GM12878 (cell line): ENCODE results near the gene SLC25A30. TPM values are rescaled to one million over a fixed set of nuclear protein-coding genes. Genes with fewer than 3 reads are reported as not detected.

Source experiments
- ATAC-seq: fragments of 200-7000 bp; cut with Tn5 transposase; 3 replicates; pipeline ENCODE4 v1.9.1; 2020; ENCODE audit warnings: mild to moderate bottlenecking, moderate library complexity
- BruUV-seq: library from RNA; stranded (reverse); fragments of 400-500 nt; replicated peaks from 2 replicates; lab custom pipeline; 2021; lab: Mats Ljungman, UMichigan
- CTCF ChIA-PET: fragments of 300-600 bp; sonication (Branson Sonifier 250); formaldehyde crosslinking; extraction: SDS; loops from one replicate; lab custom pipeline; 2021; ENCODE audit warnings: inconsistent platforms; lab: Yijun Ruan, JAX
- POLR2A ChIA-PET: fragments of 350-600 bp; formaldehyde crosslinking; extraction: SDS; loops from one replicate; lab custom pipeline; 2021; ENCODE audit warnings: inconsistent platforms; lab: Charles Lee
- RAD21 ChIA-PET: fragments of 300-600 bp; sonication (Branson Sonifier 250); formaldehyde crosslinking; loops from one replicate; lab custom pipeline; 2023; ENCODE audit warnings: antibody characterized with exemption; ENCODE audit not compliant: unreplicated experiment; lab: Charles Lee
- SMC1A ChIA-PET: fragments of 300-600 bp; sonication (Branson Sonifier 250); formaldehyde crosslinking; loops from one replicate; lab custom pipeline; 2023; ENCODE audit not compliant: unreplicated experiment, uncharacterized antibody; lab: Charles Lee
- DNase-seq: peaks from one replicate; pipeline ENCODE4 v3.0.0-alpha.2; 2011; ENCODE audit warnings: low read depth, low spot score
- FAIRE-seq: peaks from 3 replicates; lab custom pipeline; 2011; peaks lifted over from hg19 to GRCh38; lab: Jason Lieb, UNC
- H2AFZ ChIP-seq: 2 replicates; pipeline ENCODE4 v1.6.0; 2011; ENCODE audit warnings: low read depth, low read length, control low read depth; ENCODE audit not compliant: control insufficient read depth
- H3K27ac ChIP-seq: 2 replicates; pipeline ENCODE4 v1.5.1; 2011; ENCODE audit warnings: control low read depth; ENCODE audit not compliant: control insufficient read depth, insufficient read depth
- H3K27me3 ChIP-seq, 2 experiments: replicated peaks in 1 of 2; 2 replicates each; pipeline versions ENCODE4 v1.6.0 to v1.6.1; 2011; ENCODE audit warnings: low read length in 1 of 2; ENCODE audit not compliant: control insufficient read depth in 2 of 2, insufficient read depth in 2 of 2
- H3K36me3 ChIP-seq, 2 experiments: 2 replicates each; pipeline ENCODE4 v1.5.1; 2011; ENCODE audit warnings: low read length in 1 of 2; ENCODE audit not compliant: control insufficient read depth in 2 of 2, insufficient read depth in 2 of 2
- H3K4me1 ChIP-seq: 2 replicates; pipeline ENCODE4 v1.6.1; 2011; ENCODE audit warnings: mild to moderate bottlenecking, low read length, moderate library complexity, mixed read lengths; ENCODE audit not compliant: control insufficient read depth, insufficient read depth
- H3K4me2 ChIP-seq: 2 replicates; pipeline ENCODE4 v1.6.0; 2011; ENCODE audit warnings: control low read depth; ENCODE audit not compliant: control insufficient read depth, insufficient read depth
- H3K4me3 ChIP-seq: fragments of 200-600 bp; sonication (generic); 2 replicates; pipeline ENCODE4 v1.5.1; 2016
- H3K79me2 ChIP-seq: 2 replicates; pipeline ENCODE4 v1.6.0; 2011; ENCODE audit warnings: low read length; ENCODE audit not compliant: control insufficient read depth, insufficient read depth
- H3K9ac ChIP-seq: 2 replicates; pipeline ENCODE4 v1.8.0; 2011; ENCODE audit warnings: low read length, control low read depth, mixed read lengths; ENCODE audit not compliant: control insufficient read depth, insufficient read depth
- H3K9me3 ChIP-seq: replicated peaks from 3 replicates; pipeline ENCODE4 v1.5.1; 2011; ENCODE audit warnings: mild to moderate bottlenecking, low read length; ENCODE audit not compliant: control insufficient read depth, insufficient read depth
- H4K20me1 ChIP-seq: 2 replicates; pipeline ENCODE4 v1.6.0; 2011; ENCODE audit not compliant: control insufficient read depth, insufficient read depth
- ATF2 ChIP-seq: IDR thresholded peaks from 2 replicates; pipeline ENCODE4 v1.6.1; 2012; ENCODE audit warnings: low read length, inconsistent platforms
- BCL11A ChIP-seq: IDR thresholded peaks from 2 replicates; pipeline ENCODE4 v1.6.1; 2011; ENCODE audit warnings: low read depth, low read length
- CBFB ChIP-seq: IDR thresholded peaks from 2 replicates; pipeline ENCODE4 v1.6.1; 2016; ENCODE audit warnings: antibody characterized with exemption, low read depth
- CBX5 ChIP-seq: sonication (generic); IDR thresholded peaks from 2 replicates; pipeline ENCODE4 v1.6.1; 2016; ENCODE audit warnings: low read depth, moderate library complexity, mild to moderate bottlenecking, inconsistent platforms
- EGR1 ChIP-seq, 2 experiments: IDR thresholded peaks; 1 replicate in 1 of 2; 2 replicates in 1 of 2; pipeline ENCODE4 v1.6.1; 2011 to 2012; ENCODE audit warnings: low read depth in 2 of 2, low read length in 2 of 2, borderline replicate concordance in 1 of 2, mild to moderate bottlenecking in 1 of 2, moderate library complexity in 1 of 2
- EP300 ChIP-seq, 2 experiments: fragments of 150-350 bp in 1 of 2; IDR thresholded peaks; 2 replicates each; pipeline ENCODE4 v1.6.1; 2011 to 2012; ENCODE audit warnings: low read depth in 2 of 2, low read length in 2 of 2, borderline replicate concordance in 1 of 2, improper control_type of control experiment in 1 of 2, inconsistent platforms in 1 of 2; ENCODE audit not compliant: control insufficient read depth in 1 of 2
- FOXM1 ChIP-seq: IDR thresholded peaks from 2 replicates; pipeline ENCODE4 v1.6.1; 2012; ENCODE audit warnings: low read depth, mild to moderate bottlenecking, inconsistent platforms, low read length, moderate library complexity
- HSF1 ChIP-seq: fragments of 150-350 bp; IDR thresholded peaks from 2 replicates; pipeline ENCODE4 v1.6.1; 2014; ENCODE audit warnings: mild to moderate bottlenecking, low read depth, low read length
- POLR2AphosphoS5 ChIP-seq: IDR thresholded peaks from 2 replicates; pipeline ENCODE4 v1.6.1; 2011; ENCODE audit warnings: mild to moderate bottlenecking, low read length, inconsistent platforms
- RAD51 ChIP-seq: fragments of 450-650 bp; IDR thresholded peaks from 2 replicates; pipeline ENCODE4 v1.6.1; 2016; ENCODE audit warnings: moderate library complexity, mild to moderate bottlenecking, inconsistent platforms
- SP1 ChIP-seq: IDR thresholded peaks from one replicate; pipeline ENCODE4 v1.6.1; 2011; ENCODE audit warnings: low read depth, low read length
- SUPT20H ChIP-seq: IDR thresholded peaks from 2 replicates; pipeline ENCODE4 v1.6.1; 2011; ENCODE audit warnings: low read depth, mild to moderate bottlenecking, low read length, moderate library complexity, borderline replicate concordance; ENCODE audit not compliant: control insufficient read depth
- ZNF592 ChIP-seq: fragments of 450-650 bp; IDR thresholded peaks from 2 replicates; pipeline ENCODE4 v1.6.1; 2017; ENCODE audit warnings: mild to moderate bottlenecking, moderate library complexity
- WGBS: methylation state at CpG from one replicate; pipeline ENCODE4 v1.1.6; 2016; ENCODE audit warnings: low lambda C conversion rate; ENCODE audit not compliant: insufficient replicate concordance, insufficient coverage; ENCODE audit errors: missing lambda C conversion rate; 5-methylcytosine and 5-hydroxymethylcytosine counted together
- in situ Hi-C: fragments of 300-500 bp; cut with MboI; formaldehyde crosslinking; loops from 9 replicates; pipeline ENCODE4 v1.14.3; 2018; ENCODE audit warnings: mixed read lengths
- intact Hi-C: fragments of 100-400 bp; cut with micrococcal nuclease; formaldehyde crosslinking; loops from one replicate; pipeline ENCODE4 v1.14.2; 2022; ENCODE audit not compliant: unreplicated experiment
- polyA plus RNA-seq, 11 experiments: library from polyadenylated mRNA; depleted of rRNA in 4 of 11; unstranded in 6 of 11; stranded (reverse) in 5 of 11; fragments of >200 nt; fragmentation: Nextera tagmentation in 4 of 11; fragmentation: Illumina TruSeq in 1 of 11; extraction: Ambion mirVana in 4 of 11; extraction: Trizol in 1 of 11; gene quantifications; 1 replicate in 1 of 11; 2 replicates in 10 of 11; pipeline versions ENCODE4 v1.2.1 to v1.2.3, GENCODE V29; 2011 to 2016; ENCODE audit warnings: inconsistent platforms in 2 of 11, missing spikeins in 2 of 11, low read depth in 1 of 11
- total RNA-seq, 4 experiments: library from RNA; depleted of rRNA in 3 of 4; stranded (reverse); fragments of >200 nt in 3 of 4; fragmentation: Illumina TruSeq in 1 of 4; extraction: Trizol in 1 of 4; gene quantifications; 2 replicates each; pipeline versions ENCODE4 v1.2.1 to v1.2.3, GENCODE V29; 2013 to 2021

Gene SLC25A30
- total and polyA plus RNA-seq, 10 of the 15 experiments (the other 5 are each of a cell fraction or from before 2014, with no cell fraction given): 2.4 to 18.0 (median 8.9) TPM

GRCh38 chr13:45466359-45466758 is 48.2 kb upstream of the SLC25A30 start:
- FAIRE-seq: no peak
- H4K20me1 ChIP-seq: no peaks in the 10 kb centered on the region
- no peak overlapping the region; the same call in 1 of the 2 replicates for H3K9ac ChIP-seq
- TF ChIP-seq ZNF592 (no peak), BCL11A (no peak), EGR1 (IDR thresholded peaks at IDR 0.05; ENCODE audit: borderline replicate concordance in 1 of 2, low read depth in 2 of 2, low read length in 2 of 2) (no peak), FOXM1 (no peak), ATF2 (no peak), CBFB (no peak), SUPT20H (no peak), CBX5 (no peak), EP300 (IDR thresholded peaks at IDR 0.05; ENCODE audit: borderline replicate concordance in 1 of 2, control insufficient read depth in 1 of 2, low read depth in 2 of 2, low read length in 2 of 2) (no peak), SP1 (no peak), HSF1 (no peak), RAD51 (no peak), POLR2AphosphoS5 (no peak)

More at GRCh38 chr13:45466359-45466758, 48.2 kb upstream of the SLC25A30 start:
- DNase-seq: no peak
- H2AFZ ChIP-seq: no peak overlapping the region
- in situ Hi-C loops: no loop called here
- H3K4me2 ChIP-seq: peak overlapping the region; percentile 84
- ChIA-PET SMC1A (interaction anchor here (0.6 to 2.6 kb wide), 4 partner anchors 11 to 340 kb away, joined by 3 to 12 read pairs (median 4); no protein-coding TSS in a partner anchor), POLR2A (interaction anchor here (0.6 kb wide), 1 partner anchor 27 kb away, joined by 8 read pairs; no protein-coding TSS in a partner anchor), CTCF (interaction anchor here (1.5 kb wide), 1 partner anchor 48 kb away, joined by 3 read pairs; the partner anchor contains the start of gene SLC25A30), RAD21 (no interaction called here)
- intact Hi-C loops: no loop called here
- peaks cover 6% of the 10 kb centered on the region for H3K4me1 ChIP-seq
- WGBS: 98% methylated on average over 4 of the region's 4 CpGs
- no peaks in the 10 kb centered on the region for H3K27me3 ChIP-seq
- no TSS peak for BruUV-seq
- H3K79me2 ChIP-seq: peaks cover 64% of the 10 kb centered on the region
- no peaks in the 10 kb centered on the region for H3K9me3 ChIP-seq
- no peak for ATAC-seq
- H3K4me3 ChIP-seq: peak overlapping the region; percentile 71
- H3K36me3 ChIP-seq: no peaks in the 10 kb centered on the region
- no peak overlapping the region for H3K27ac ChIP-seq
